Parathyroid adenoma (tissue), 2 donors: ENCODE data around the gene AKR1B15.
A peak's percentile ranks its signal among the peaks of the same experiment; 100 is the strongest.

Experiments used
- H2AFZ ChIP-seq: fragments of 300-600 bp; sonication (generic); one replicate; pipeline ENCODE4 v1.7.0; 2017; ENCODE audit warnings: antibody characterized with exemption, mild to moderate bottlenecking
- H3K27ac ChIP-seq: fragments of 300-600 bp; sonication (generic); one replicate; pipeline ENCODE4 v1.7.0; 2017
- H3K27me3 ChIP-seq: fragments of 300-600 bp; sonication (generic); one replicate; pipeline ENCODE4 v1.7.0; 2017; ENCODE audit warnings: low read length; ENCODE audit not compliant: control insufficient read depth, insufficient read depth
- H3K36me3 ChIP-seq: fragments of 300-600 bp; sonication (generic); one replicate; pipeline ENCODE4 v1.7.0; 2017; ENCODE audit warnings: low read length; ENCODE audit not compliant: control insufficient read depth, insufficient read depth
- H3K4me1 ChIP-seq: fragments of 300-600 bp; sonication (generic); one replicate; pipeline ENCODE4 v1.7.0; 2017; ENCODE audit warnings: control low read depth
- H3K4me2 ChIP-seq: fragments of 300-600 bp; sonication (generic); one replicate; pipeline ENCODE4 v1.7.0; 2017; ENCODE audit warnings: low read length
- H3K4me3 ChIP-seq: fragments of 300-600 bp; sonication (generic); one replicate; pipeline ENCODE4 v1.7.0; 2017; ENCODE audit warnings: low read depth, low read length
- H3K79me2 ChIP-seq: fragments of 300-600 bp; sonication (generic); one replicate; pipeline ENCODE4 v1.7.0; 2017; ENCODE audit warnings: control low read depth
- H3K9ac ChIP-seq: fragments of 300-600 bp; sonication (generic); one replicate; pipeline ENCODE4 v1.7.0; 2017; ENCODE audit warnings: mild to moderate bottlenecking
- H3K9me3 ChIP-seq: fragments of 300-600 bp; sonication (generic); one replicate; pipeline ENCODE4 v1.7.0; 2017; ENCODE audit warnings: low read length; ENCODE audit not compliant: control insufficient read depth
- CTCF ChIP-seq: fragments of 300-600 bp; sonication (generic); IDR thresholded peaks from one replicate; pipeline ENCODE4 v1.7.0; 2017; ENCODE audit warnings: antibody characterized with exemption, mild to moderate bottlenecking
- donor health status: primary hyperparathyroidism.

Gene AKR1B15

GRCh38 chr7:134587750-134588149 lies 38.8 kb downstream of the AKR1B15 start:
- Histone ChIP-seq H3K9me3 (no peaks in the 10 kb centered on the region), H3K4me1 (no peaks in the 10 kb centered on the region), H2AFZ (no peak overlapping the region), H3K27ac (no peak overlapping the region), H3K79me2 (no peaks in the 10 kb centered on the region), H3K36me3 (no peaks in the 10 kb centered on the region), H3K4me2 (no peak overlapping the region), H3K27me3 (no peaks in the 10 kb centered on the region), H3K9ac (no peak overlapping the region), H3K4me3 (no peak overlapping the region)
- no peak for TF ChIP-seq CTCF

- H3K4me1 ChIP-seq: peaks cover 11% of the 10 kb centered on the region
- no peak overlapping the region for H3K4me3 ChIP-seq
- no peak overlapping the region for H2AFZ ChIP-seq
- H3K27ac ChIP-seq: no peak overlapping the region
- H3K79me2 ChIP-seq: no peaks in the 10 kb centered on the region
- no peak overlapping the region for H3K4me2 ChIP-seq
- no peak overlapping the region for H3K9ac ChIP-seq
- no peaks in the 10 kb centered on the region for H3K36me3 ChIP-seq
- H3K9me3 ChIP-seq: no peaks in the 10 kb centered on the region
- TF ChIP-seq CTCF: no peak
- no peaks in the 10 kb centered on the region for H3K27me3 ChIP-seq
Measured at GRCh38 chr7:134589491-134589941, 40.6 kb downstream of the AKR1B15 start.

- Histone ChIP-seq H2AFZ (peak overlapping the region; percentile 74), H3K79me2 (no peaks in the 10 kb centered on the region), H3K9ac (no peak overlapping the region), H3K36me3 (no peaks in the 10 kb centered on the region), H3K4me1 (peaks cover 11% of the 10 kb centered on the region), H3K27ac (peak overlapping the region; percentile 83), H3K4me2 (no peak overlapping the region), H3K9me3 (no peaks in the 10 kb centered on the region), H3K4me3 (no peak overlapping the region), H3K27me3 (no peaks in the 10 kb centered on the region)
- no peak for TF ChIP-seq CTCF
Measured at GRCh38 chr7:134593530-134594392, 44.9 kb downstream of the AKR1B15 start.

GRCh38 chr7:134594877-134595276 lies 46.0 kb downstream of the AKR1B15 start:
- Histone ChIP-seq H3K4me3 (no peak overlapping the region), H3K27me3 (no peaks in the 10 kb centered on the region), H3K36me3 (no peaks in the 10 kb centered on the region), H3K79me2 (no peaks in the 10 kb centered on the region), H3K9me3 (no peaks in the 10 kb centered on the region), H2AFZ (no peak overlapping the region), H3K27ac (no peak overlapping the region), H3K4me2 (no peak overlapping the region), H3K9ac (no peak overlapping the region), H3K4me1 (peaks cover 11% of the 10 kb centered on the region)
- TF ChIP-seq CTCF: no peak

- no peaks in the 10 kb centered on the region for H3K4me1 ChIP-seq
- H2AFZ ChIP-seq: no peak overlapping the region
- no peak for TF ChIP-seq CTCF
- no peak overlapping the region for H3K4me2 ChIP-seq
- H3K4me3 ChIP-seq: no peak overlapping the region
- no peak overlapping the region for H3K27ac ChIP-seq
- no peaks in the 10 kb centered on the region for H3K9me3 ChIP-seq
- H3K27me3 ChIP-seq: no peaks in the 10 kb centered on the region
- no peaks in the 10 kb centered on the region for H3K36me3 ChIP-seq
- no peak overlapping the region for H3K9ac ChIP-seq
- H3K79me2 ChIP-seq: no peaks in the 10 kb centered on the region
Measured at GRCh38 chr7:134599371-134599770, 50.5 kb downstream of the AKR1B15 start.
